CD4-positive, alpha-beta T cell treated with Interleukin-17A for 1 hour (primary cell): Measurements from ENCODE around the gene MYLK2.
"Not testable (repeated sequence)": the region's sequence is repeated elsewhere in the genome, so short reads cannot be mapped to it uniquely, and the experiment has no call there.

Source experiments
- DNase-seq: peaks from one replicate; pipeline ENCODE4 v3.0.0-alpha.2; 2020

Gene MYLK2

DNA sequence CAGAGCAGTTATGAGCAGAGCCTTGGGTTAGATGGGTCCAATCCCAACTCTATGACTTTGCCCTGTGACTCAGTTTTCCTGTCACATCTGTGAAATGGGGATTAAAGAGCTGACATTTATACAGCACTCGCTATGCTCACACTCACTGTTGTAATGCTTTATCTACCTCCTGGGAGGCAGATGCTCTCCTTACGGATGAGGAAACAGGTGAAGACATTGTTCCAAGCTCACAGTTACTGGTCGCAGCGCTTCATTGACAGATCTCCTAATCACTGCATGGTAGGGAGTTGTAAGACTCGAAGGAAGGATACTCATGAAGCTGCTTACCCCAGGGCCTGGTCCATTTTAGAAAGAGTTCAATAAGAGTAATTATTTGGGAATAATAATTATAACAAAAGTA is 2.9 kb upstream of the MYLK2 start:
- no peak for DNase-seq

GRCh38 chr20:31817461-31817860 is 1.7 kb upstream of the MYLK2 start:
- no peak for DNase-seq

GRCh38 chr20:31818376-31818908 is 714 bp upstream of the MYLK2 start:
- no peak for DNase-seq

GRCh38 chr20:31820228-31820627 is 1.1 kb downstream of the MYLK2 start:
- DNase-seq, result no peak

- no peak for DNase-seq
Measured at GRCh38 chr20:31821427-31821826, 2.3 kb downstream of the MYLK2 start.

DNA sequence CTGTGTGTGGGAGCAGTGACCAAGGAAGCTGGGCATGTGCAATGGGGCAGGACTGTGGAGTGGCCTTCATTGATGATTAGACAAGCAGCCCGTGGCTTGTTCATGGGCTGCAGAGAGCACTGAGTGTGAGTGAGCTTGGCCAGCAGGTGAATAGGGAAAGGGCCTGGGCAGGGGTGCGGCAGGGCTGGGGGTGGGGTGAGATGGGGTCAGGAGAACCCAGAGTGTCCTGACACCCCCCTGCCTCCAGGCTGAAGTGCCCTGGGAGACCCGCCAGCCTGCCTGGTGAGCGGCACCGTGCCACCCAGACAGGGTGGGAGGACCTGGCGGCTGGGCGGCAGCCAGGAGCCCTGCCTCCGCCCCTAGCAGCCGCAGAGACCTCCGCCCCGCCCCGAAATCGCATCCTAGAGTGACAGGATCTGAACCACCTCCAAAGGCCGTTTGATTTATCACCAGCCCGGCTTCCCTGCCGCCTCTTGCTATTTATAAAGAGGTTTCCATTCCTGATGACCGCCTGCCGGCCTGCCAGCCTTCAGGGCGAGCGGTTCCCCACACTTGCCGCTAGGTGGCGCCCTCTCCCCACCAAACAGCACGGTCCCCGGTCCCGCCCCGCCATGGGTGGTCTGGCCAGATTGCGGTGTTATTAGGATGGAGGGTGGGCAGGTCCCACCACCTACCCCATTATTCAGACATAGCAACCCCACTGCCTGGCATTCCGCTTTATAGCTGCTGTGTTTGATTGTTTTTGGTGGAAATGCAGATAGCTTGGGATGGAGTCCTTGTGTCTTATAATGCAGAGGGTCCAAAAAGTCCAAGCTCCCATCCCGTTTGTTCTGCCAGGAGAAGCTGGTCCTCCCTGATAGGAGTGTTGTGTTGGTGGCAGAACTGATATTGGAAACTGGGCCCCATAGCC is 3.5 kb downstream of the MYLK2 start:
- DNase-seq, result peak; percentile 70

GRCh38 chr20:31823360-31824124 is 4.4 kb downstream of the MYLK2 start:
- DNase-seq, result no peak

- no peak for DNase-seq
Measured at GRCh38 chr20:31824125-31824485, 4.9 kb downstream of the MYLK2 start.

DNA sequence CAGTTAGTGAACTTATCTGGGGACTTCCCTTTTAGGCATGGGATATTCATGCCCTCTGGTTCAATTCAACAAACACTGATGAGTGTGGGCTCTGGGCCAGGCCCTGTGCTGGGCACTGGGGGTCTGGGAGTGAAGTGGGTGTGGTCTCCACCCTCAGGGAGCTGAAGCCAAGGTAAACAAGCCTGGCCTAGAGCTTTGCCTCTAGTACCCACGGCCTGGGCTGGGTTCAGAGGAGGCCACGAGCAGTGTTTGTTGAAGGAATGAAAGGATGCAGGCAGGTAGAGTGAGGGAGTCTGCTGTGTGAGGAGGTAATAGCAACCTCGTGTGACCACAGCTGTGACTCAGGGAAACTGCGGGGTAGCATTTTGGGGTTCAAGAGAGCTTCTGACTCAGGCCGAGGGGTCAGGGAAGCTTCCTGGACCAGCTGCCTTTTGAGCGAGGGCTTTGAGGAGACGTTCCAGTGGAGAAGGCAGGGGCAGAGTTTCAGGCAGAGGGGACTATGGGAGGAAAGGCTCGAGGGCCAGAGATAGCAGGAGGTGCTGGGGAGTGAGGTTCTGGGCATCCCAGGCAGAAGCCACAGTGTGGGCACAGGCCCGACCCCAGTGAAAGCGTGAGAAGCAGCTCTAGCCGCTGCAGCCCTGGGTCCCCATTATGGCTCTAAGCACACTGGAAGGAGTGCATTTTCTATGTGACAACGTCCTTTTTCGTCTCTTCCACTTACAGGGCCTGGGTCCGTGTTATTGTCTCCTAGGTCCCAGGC is 5.6 kb downstream of the MYLK2 start:
- DNase-seq, result no peak

- DNase-seq, result no peak
Measured at GRCh38 chr20:31826074-31826473, 6.9 kb downstream of the MYLK2 start.

GRCh38 chr20:31827059-31827458 is 7.9 kb downstream of the MYLK2 start:
- no peak for DNase-seq

- DNase-seq, result not testable (repeated sequence)
Measured at GRCh38 chr20:31828016-31828415, 8.9 kb downstream of the MYLK2 start.

DNA sequence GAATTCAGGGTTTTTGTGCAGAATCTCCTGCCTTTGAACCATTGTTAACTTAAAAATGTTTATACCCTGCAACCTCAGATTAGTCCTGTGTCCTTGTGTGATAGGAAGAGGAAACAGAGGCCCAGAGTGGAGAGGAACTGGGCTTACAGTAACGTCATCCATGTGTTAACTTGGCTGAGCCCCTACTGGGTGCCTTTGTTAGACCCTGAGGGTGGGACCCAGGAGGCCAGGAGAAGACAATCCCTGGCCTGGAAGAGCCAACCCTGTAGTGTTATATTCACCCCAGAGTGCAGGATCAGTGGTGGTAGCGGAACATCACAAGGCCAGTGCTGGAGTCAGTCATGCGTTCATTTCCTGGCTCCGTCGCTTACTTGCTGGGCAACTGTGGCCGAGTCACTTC is 10.6 kb downstream of the MYLK2 start:
- DNase-seq, result no peak

GRCh38 chr20:31830406-31830981 is 11.3 kb downstream of the MYLK2 start:
- no peak for DNase-seq

GRCh38 chr20:31831211-31831610 is 12.1 kb downstream of the MYLK2 start:
- no peak for DNase-seq

DNA sequence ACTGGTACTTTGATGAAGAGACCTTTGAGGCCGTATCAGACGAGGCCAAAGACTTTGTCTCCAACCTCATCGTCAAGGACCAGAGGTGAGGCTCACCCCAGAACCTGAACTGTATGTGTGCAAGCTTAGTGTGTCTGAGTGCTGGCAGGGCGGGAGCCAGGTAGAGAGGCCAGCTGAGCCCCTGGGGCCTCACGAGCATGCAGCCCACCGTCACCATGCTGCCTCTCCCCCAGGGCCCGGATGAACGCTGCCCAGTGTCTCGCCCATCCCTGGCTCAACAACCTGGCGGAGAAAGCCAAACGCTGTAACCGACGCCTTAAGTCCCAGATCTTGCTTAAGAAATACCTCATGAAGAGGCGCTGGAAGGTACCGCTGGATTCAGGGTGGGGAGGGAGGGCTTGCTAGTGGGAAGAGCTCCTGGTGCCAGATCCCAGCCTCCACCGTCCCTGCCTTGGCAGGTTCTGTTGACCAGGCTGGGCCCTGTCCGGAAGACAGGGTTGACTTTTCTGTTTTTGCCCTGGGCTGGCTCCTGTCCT is 12.7 kb downstream of the MYLK2 start:
- no peak for DNase-seq

GRCh38 chr20:31833130-31833930 is 14.2 kb downstream of the MYLK2 start:
- peak; percentile 57 for DNase-seq

GRCh38 chr20:31833931-31834521 is 14.9 kb downstream of the MYLK2 start:
- no peak for DNase-seq

DNA sequence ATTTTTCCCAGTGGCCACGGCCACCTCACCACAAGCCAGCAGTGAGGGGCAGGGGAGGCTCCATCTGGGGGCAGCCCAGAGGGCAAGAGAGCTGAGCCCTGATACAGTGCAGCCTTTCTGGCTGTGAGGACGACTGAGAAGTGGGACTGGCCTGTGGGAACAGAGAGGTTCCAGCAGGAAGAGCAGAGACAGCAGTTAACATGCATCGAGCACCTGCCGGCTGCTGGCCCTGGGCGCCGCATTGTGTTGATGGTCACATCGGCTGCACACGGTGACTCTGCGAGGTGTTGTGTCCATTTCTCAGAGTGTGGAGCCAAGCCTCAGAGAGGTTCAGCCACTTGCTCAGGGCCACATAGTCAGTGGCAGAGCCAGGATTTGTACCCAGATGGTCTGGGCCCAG is 16.4 kb downstream of the MYLK2 start:
- no peak for DNase-seq

- peak; percentile 33 for DNase-seq
Measured at GRCh38 chr20:31835977-31836852, 17.1 kb downstream of the MYLK2 start.
